ENCODE measurements around the gene DLGAP5.

Gene DLGAP5

GRCh38 chr14:55130196-55130550 lies 61.2 kb downstream of the DLGAP5 start:
- in situ Hi-C loops (cut with HindIII; ENCODE audit: low sequenced_read_pairs) = no loop called here

GRCh38 chr14:55129428-55130195 lies 61.8 kb downstream of the DLGAP5 start:
- in situ Hi-C loops (cut with HindIII; ENCODE audit: low sequenced_read_pairs) = no loop called here

- in situ Hi-C loops (cut with HindIII; ENCODE audit: low sequenced_read_pairs) = no loop called here
Observed at GRCh38 chr14:55129086-55129427, 62.3 kb downstream of the DLGAP5 start, which contains the start of gene LGALS3. Gene LGALS3, plus strand, starts transcription at chr14:55129252. Its CDS starts 8,122 bp downstream, at chr14:55137374.

- in situ Hi-C loops (cut with HindIII; ENCODE audit: low sequenced_read_pairs) = no loop called here
Observed at GRCh38 chr14:55128386-55129085, 62.8 kb downstream of the DLGAP5 start.

GRCh38 chr14:55127460-55127951 lies 63.9 kb downstream of the DLGAP5 start:
- in situ Hi-C loops (cut with HindIII; ENCODE audit: low sequenced_read_pairs) = no loop called here

- in situ Hi-C loops (cut with HindIII; ENCODE audit: low sequenced_read_pairs) = no loop called here
Observed at GRCh38 chr14:55126932-55127459, 64.4 kb downstream of the DLGAP5 start.

GRCh38 chr14:55126034-55126433 lies 65.4 kb downstream of the DLGAP5 start:
- in situ Hi-C loops (cut with HindIII; ENCODE audit: low sequenced_read_pairs) = no loop called here

GRCh38 chr14:55125403-55125802 lies 66.0 kb downstream of the DLGAP5 start:
- in situ Hi-C loops (cut with HindIII; ENCODE audit: low sequenced_read_pairs) = no loop called here

GRCh38 chr14:55124774-55125386 lies 66.5 kb downstream of the DLGAP5 start:
- in situ Hi-C loops (cut with HindIII; ENCODE audit: low sequenced_read_pairs) = no loop called here

GRCh38 chr14:55123852-55124639 lies 67.3 kb downstream of the DLGAP5 start:
- in situ Hi-C loops (cut with HindIII; ENCODE audit: low sequenced_read_pairs) = no loop called here

GRCh38 chr14:55123101-55123500 lies 68.3 kb downstream of the DLGAP5 start:
- in situ Hi-C loops (cut with HindIII; ENCODE audit: low sequenced_read_pairs) = no loop called here

GRCh38 chr14:55122440-55122986 lies 68.9 kb downstream of the DLGAP5 start:
- in situ Hi-C loops (cut with HindIII; ENCODE audit: low sequenced_read_pairs) = no loop called here

GRCh38 chr14:55121628-55122439 lies 69.6 kb downstream of the DLGAP5 start:
- in situ Hi-C loops (cut with HindIII; ENCODE audit: low sequenced_read_pairs) = no loop called here

GRCh38 chr14:55120571-55121495 lies 70.6 kb downstream of the DLGAP5 start:
- in situ Hi-C loops (cut with HindIII; ENCODE audit: low sequenced_read_pairs) = no loop called here

GRCh38 chr14:55118761-55119160 lies 72.6 kb downstream of the DLGAP5 start:
- in situ Hi-C loops (cut with HindIII; ENCODE audit: low sequenced_read_pairs) = no loop called here

- in situ Hi-C loops (cut with HindIII; ENCODE audit: low sequenced_read_pairs) = no loop called here
Observed at GRCh38 chr14:55117803-55118441, 73.5 kb downstream of the DLGAP5 start.

- in situ Hi-C loops (cut with HindIII; ENCODE audit: low sequenced_read_pairs) = no loop called here
Observed at GRCh38 chr14:55116246-55117030, 74.9 kb downstream of the DLGAP5 start.

All from endothelial cell of hepatic sinusoid (primary cell).